Body of pancreas (tissue), 4 donors: Measurements from ENCODE around the gene UFSP2.

ENCODE experiments used
- POLR2A ChIP-seq, 3 donors: fragments of 450-650 bp; IDR thresholded peaks; one replicate each; pipeline ENCODE4 v1.6.1; 2016; ENCODE audit warnings: antibody characterized with exemption in 3 of 3, mild to moderate bottlenecking in 2 of 3
- TF ChIP-seq, protein P1 (sequence below), 7 experiments: fragments of 450-650 bp in 4 of 7; fragments of 200-600 bp in 3 of 7; sonication (generic) in 3 of 7; IDR thresholded peaks; one replicate each; pipeline ENCODE4 v1.5.1; 2016 to 2019; ENCODE audit warnings: antibody characterized with exemption in 7 of 7

DNA sequence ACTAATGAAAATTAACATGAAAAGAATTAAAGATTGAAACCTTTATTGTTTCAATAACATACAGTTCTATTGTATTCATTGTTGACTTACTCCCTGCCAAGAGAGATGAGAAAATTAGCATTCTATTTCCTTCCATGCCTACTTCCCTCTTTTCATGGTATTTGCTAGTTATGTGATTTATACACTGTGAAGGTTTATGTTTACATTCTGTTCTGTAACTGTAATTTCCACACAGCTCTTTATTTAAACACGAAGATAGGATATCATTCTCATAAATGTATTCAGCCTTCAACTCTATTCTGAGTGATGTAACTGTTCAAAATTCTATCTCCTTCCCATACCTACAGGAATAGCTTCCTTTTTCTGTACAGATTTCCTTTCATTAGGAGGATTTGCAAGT lies 39.1 kb upstream of the UFSP2 start:
- TF ChIP-seq, protein P1, sequence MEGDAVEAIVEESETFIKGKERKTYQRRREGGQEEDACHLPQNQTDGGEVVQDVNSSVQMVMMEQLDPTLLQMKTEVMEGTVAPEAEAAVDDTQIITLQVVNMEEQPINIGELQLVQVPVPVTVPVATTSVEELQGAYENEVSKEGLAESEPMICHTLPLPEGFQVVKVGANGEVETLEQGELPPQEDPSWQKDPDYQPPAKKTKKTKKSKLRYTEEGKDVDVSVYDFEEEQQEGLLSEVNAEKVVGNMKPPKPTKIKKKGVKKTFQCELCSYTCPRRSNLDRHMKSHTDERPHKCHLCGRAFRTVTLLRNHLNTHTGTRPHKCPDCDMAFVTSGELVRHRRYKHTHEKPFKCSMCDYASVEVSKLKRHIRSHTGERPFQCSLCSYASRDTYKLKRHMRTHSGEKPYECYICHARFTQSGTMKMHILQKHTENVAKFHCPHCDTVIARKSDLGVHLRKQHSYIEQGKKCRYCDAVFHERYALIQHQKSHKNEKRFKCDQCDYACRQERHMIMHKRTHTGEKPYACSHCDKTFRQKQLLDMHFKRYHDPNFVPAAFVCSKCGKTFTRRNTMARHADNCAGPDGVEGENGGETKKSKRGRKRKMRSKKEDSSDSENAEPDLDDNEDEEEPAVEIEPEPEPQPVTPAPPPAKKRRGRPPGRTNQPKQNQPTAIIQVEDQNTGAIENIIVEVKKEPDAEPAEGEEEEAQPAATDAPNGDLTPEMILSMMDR (IDR thresholded peaks at IDR 0.05), result no peak
- TF ChIP-seq POLR2A (IDR thresholded peaks at IDR 0.05), result no peak
